Fibroblast of pulmonary artery (primary cell): ENCODE results near the gene BEAN1.
"Not testable (repeated sequence)": the region's sequence is repeated elsewhere in the genome, so short reads cannot be mapped to it uniquely, and the experiment has no call there.

Source experiments
- DNase-seq: peaks from one replicate; pipeline ENCODE4 v3.0.0-alpha.2; 2010; ENCODE audit warnings: low read depth
- H3K4me3 ChIP-seq: replicated peaks from 2 replicates; pipeline ENCODE4 v1.5.1; 2011; ENCODE audit warnings: low read depth, mild to moderate bottlenecking, control low read depth, low read length, moderate library complexity
- TF ChIP-seq, protein P1 (sequence below): IDR thresholded peaks from 2 replicates; pipeline ENCODE4 v1.5.1; 2011; ENCODE audit warnings: mild to moderate bottlenecking, control low read depth, low read length, inconsistent platforms; ENCODE audit errors: missing control alignments

BEAN1 gene

DNA sequence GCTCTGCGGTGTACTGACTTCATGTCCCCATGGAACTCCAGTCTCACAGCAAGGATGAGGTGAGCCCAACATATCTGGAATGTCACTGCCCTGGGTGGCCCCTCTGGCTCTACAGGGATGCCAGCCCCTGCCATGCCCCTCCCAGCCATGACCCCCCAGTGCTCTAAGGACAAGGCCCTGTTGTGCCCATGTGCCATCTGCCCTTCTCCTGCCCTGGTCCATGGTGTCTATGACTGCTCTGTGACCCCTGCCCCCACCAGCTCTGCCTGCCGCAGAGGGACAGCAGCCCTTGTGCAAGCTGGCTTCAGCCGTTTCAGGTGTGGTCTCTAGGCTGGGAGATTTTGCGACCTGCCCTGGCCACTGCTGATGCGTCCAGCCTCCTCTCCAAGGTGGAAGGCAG, 82.5 kb downstream of the BEAN1 start:
- TF ChIP-seq, protein P1, sequence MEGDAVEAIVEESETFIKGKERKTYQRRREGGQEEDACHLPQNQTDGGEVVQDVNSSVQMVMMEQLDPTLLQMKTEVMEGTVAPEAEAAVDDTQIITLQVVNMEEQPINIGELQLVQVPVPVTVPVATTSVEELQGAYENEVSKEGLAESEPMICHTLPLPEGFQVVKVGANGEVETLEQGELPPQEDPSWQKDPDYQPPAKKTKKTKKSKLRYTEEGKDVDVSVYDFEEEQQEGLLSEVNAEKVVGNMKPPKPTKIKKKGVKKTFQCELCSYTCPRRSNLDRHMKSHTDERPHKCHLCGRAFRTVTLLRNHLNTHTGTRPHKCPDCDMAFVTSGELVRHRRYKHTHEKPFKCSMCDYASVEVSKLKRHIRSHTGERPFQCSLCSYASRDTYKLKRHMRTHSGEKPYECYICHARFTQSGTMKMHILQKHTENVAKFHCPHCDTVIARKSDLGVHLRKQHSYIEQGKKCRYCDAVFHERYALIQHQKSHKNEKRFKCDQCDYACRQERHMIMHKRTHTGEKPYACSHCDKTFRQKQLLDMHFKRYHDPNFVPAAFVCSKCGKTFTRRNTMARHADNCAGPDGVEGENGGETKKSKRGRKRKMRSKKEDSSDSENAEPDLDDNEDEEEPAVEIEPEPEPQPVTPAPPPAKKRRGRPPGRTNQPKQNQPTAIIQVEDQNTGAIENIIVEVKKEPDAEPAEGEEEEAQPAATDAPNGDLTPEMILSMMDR, result no peak
- H3K4me3 ChIP-seq, result no peak overlapping the region
- no peak for DNase-seq

- no peak for DNase-seq
- TF ChIP-seq, protein P1, result no peak
- no peak overlapping the region for H3K4me3 ChIP-seq
Observed at GRCh38 chr16:66510298-66510697, 83.2 kb downstream of the BEAN1 start.

DNA sequence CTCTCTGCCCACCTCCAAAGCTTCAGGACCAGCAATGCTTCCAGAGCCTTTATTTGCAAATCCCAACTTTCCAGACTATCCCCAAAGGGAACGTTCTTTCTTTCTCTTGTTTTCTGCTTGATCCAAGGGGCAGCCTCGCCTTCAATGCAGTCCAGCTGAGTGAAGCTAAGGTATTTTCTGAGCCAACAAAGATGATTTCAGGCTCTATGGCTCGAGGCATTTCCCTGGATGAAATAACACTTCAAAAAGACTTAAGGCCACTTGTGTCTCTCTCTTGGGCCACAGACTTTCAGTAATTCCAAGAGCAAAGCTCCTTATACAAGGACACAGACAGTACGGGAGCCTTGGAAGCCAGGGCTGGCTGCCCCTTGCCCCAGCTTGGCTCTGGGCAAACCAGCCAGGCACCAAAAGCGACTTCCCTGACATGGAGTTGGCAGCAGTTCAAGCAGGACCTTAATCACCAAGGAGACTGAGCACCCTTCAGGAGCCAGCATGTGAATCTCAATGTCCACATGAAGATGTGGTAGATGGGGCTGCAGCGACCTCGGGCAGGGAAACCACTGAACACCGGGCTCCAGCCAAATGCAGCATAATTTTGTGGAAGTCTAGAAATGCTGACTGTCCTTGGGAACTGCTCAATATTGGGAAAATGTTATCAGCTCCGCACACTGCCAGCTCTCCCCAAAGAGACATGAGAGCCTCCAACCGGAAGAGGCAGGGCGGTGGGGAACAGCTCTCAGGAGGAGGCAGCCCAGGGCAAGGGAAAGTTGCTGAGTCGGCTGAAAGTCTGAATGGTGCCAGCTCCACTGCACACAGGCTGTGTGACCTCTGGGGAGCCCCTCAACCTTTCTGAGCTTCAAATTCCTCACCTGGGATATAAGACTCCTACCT, 83.9 kb downstream of the BEAN1 start:
- DNase-seq, result no peak
- TF ChIP-seq, protein P1, result no peak
- H3K4me3 ChIP-seq, result no peak overlapping the region

- DNase-seq, result peak; percentile 74
- TF ChIP-seq, protein P1, result no peak
- H3K4me3 ChIP-seq, result no peak overlapping the region
Observed at GRCh38 chr16:66511602-66512271, 84.6 kb downstream of the BEAN1 start.

DNA sequence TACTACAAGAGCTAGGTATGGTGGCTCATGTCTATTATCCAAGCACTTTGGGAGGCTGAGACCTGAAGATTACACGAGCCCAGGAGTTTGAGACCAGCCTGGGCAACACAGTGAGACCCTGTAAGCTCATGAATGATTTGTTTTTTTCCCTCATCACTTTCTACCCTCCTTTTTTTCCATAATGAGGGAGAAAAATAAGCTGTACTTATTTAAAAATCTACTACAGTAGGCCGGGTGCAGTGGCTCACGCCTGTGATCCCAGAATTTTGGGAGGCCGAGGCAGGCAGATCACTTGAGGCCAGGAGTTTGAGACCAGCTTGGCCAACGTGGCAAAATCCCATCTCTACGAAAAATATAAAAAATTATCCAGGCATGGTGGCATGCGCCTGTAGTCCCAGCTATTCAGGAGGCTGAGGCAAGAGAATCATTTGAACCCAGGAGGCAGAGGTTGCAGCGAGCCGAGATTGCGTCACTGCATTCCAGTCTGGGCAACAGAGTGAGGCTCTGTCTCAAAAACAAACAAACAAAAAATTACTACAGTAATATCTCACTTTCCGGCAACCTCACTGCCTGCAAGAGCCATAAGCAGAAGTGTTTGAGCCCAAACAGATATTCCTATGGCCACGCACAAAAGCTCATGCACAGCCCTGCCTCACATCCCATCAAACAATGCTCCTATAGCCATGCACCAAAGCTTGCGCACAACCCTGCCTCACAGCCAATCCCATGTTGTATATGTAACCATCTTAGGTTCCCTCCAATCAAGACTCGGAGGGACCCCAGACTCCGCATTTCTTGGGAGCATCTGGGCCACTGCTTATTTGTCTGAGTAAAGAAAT, 85.4 kb downstream of the BEAN1 start:
- no peak overlapping the region for H3K4me3 ChIP-seq
- DNase-seq, result peak; percentile 73
- TF ChIP-seq, protein P1, result no peak

GRCh38 chr16:66513111-66513723, 86.1 kb downstream of the BEAN1 start:
- TF ChIP-seq, protein P1, result no peak
- H3K4me3 ChIP-seq, result no peak overlapping the region
- DNase-seq, result no peak

DNA sequence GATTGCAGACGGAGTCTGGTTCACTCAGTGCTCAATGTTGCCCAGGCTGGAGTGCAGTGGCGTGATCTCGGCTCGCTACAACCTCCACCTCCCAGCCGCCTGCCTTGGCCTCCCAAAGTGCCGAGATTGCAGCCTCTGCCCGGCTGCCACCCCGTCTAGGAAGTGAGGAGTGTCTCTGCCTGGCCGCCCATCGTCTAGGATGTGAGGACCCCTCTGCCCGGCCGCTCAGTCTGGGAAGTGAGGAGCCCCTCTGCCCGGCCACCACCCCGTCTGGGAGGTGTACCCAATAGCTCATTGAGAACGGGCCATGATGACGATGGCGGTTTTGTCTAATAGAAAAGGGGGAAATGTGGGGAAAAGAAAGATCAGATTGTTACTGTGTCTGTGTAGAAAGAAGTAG, 87.3 kb downstream of the BEAN1 start:
- DNase-seq, result not testable (repeated sequence)

DNA sequence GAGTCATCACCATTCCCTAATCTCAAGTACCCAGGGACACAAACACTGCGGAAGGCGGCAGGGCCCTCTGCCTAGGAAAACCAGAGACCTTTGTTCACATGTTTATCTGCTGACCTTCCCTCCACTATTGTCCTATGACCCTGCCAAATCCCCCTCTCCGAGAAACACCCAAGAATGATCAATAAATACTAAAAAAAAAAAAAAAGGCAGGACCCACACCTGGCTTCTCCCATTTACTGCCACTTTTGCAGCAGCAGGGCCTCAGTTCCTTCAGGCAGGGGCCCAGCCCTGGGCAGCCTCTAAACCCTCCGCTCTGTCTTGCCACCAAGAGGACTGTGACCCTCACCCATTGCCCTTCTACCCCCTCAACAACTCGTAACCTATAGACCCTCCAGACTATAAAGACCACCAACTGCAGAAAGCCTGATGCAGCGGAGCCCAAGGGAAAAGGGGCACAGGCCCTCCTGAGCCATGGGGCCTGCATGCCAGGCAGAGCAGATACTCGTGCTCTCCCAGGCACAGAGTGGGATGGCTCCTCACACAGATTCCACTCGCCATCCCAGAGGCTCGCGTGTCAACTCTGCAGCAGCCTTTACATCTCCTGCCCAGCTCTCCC, 88.0 kb downstream of the BEAN1 start:
- DNase-seq, H3K4me3 ChIP-seq: not testable (repeated sequence)

More for the DNA sequence above, 87.3 kb downstream of the BEAN1 start:
- H3K4me3 ChIP-seq, result not testable (repeated sequence)
